Head of caudate nucleus (tissue), 42 donors: Measurements from ENCODE around the gene ARSI.
A peak's percentile ranks its signal among the peaks of the same experiment; 100 is the strongest.
"Not testable (repeated sequence)": the region's sequence is repeated elsewhere in the genome, so short reads cannot be mapped to it uniquely, and the experiment has no call there.

ENCODE experiments used
- DNase-seq, 42 donors: peaks; one replicate each; pipeline versions ENCODE4 v3.0.0 to v3.0.0-alpha.2; 2020 to 2021; ENCODE audit warnings: mixed read lengths in 7 of 42
- intact Hi-C: fragments of 100-400 bp; cut with DNase I; formaldehyde crosslinking; loops from one replicate; pipeline ENCODE4 v1.15.0; 2022

ARSI gene

GRCh38 chr5:150257424-150257823 lies 45.3 kb downstream of the ARSI start:
- no peak for DNase-seq

DNA sequence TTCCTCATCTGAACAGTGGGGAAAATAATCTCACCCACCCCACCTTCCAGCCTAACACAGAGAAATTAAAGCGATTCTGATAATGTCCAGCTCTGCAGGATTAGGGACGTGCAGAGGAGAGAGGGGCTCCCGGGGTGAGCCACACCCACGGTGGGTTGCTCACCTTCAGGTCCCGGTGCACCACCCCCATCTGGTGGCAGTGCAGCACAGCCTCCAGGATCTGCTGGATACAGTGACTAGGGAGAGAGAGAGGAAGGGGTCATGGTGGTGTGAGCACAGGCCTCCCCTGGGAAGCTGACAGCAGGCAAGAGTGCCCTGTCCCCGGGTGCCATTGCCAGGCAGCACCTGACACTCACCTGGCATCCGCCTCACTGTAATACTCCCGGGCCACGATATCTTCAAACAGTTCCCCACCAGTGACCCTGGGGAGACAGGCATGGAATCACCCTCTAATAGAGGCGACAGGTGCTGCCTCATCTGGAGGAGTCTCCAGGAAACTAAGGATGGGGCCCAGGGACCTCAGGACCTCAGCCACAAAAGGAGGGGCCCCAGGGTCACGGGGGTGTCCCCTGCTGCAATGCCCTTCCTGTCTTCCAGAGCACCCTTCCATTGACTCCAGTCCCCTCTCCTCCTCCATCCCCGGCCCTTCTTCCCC lies 46.2 kb downstream of the ARSI start:
- peak in 8 of 42 donors; percentile 9 to 36 (median 30) for DNase-seq
- intact Hi-C loops, result no loop called here

More at GRCh38 chr5:150257424-150257823, 45.3 kb downstream of the ARSI start:
- intact Hi-C loops, result no loop called here

- intact Hi-C loops, result no loop called here
- DNase-seq, result peak in 14 of 42 donors; percentile 17 to 71 (median 34)
These were observed 46.9 kb downstream of the ARSI start for GRCh38 chr5:150255659-150256409.

- intact Hi-C loops, result no loop called here
These were observed 47.9 kb downstream of the ARSI start for GRCh38 chr5:150254774-150255173.

DNA sequence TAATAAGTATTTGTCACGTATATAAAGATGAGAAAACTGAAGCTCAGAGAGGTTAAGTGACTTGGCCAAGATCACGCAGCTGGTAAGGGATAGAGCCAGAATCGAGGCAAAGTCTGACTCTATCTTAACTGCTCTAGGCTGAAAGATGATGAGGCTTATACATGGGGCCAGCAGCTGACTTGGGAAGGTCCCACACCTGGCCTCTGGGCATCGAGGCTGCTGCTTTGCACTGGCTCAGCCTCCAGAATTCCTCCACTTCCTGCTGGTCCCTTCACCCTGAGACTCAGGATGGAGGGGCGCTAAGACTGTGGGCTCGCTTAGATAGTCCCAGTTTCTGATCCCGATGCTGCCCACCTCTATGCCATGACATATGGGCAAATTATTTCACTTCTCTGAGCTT lies 48.3 kb downstream of the ARSI start:
- no peak for DNase-seq
- intact Hi-C loops, result no loop called here

More at GRCh38 chr5:150254774-150255173, 47.9 kb downstream of the ARSI start:
- DNase-seq, result no peak

- intact Hi-C loops, result no loop called here
- no peak for DNase-seq
These were observed 49.1 kb downstream of the ARSI start for GRCh38 chr5:150253416-150254208.

- intact Hi-C loops, result no loop called here
- no peak for DNase-seq
These were observed 50.2 kb downstream of the ARSI start for GRCh38 chr5:150252489-150252888.

DNA sequence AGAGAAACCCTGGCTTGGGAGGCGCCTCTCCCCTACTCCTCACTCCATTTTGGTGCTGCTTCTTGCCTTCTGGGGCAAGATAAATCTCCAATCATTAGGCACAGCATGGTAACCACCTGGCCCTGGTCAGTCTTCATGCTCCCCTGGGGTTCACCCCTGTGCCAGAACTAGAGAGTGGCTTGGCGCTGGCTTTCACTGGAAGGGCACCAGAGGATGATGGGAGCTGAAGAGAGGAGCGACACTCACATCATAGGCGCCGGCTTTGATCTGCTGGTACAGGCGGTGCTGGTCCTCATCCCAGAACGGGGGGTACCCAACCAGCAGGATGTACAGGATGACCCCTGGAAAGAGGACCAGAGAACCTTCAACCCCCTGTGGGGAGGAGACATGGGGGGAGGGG lies 51.2 kb downstream of the ARSI start:
- intact Hi-C loops, result no loop called here
- DNase-seq, result no peak

DNA sequence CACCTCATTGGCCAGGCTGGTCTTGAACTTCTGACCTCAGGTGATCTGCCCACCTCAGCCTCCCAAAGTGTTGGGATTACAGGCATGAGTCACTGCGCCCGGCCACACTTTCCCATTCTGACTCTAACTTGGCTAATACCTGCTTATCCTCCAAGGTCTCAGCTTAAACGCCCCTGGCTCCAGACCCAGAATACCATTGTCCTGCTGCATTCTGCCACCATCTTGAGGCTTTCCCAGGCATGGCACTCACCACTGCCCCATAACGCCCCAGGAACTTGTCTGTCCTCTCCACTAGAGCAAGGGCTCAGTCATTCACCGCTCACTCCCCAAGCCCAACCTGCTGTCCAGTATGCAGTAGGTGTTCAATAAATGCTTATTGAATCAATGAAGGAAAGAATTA lies 53.0 kb downstream of the ARSI start:
- no peak for DNase-seq
- intact Hi-C loops, result no loop called here

GRCh38 chr5:150248946-150249345 lies 53.8 kb downstream of the ARSI start:
- no peak for DNase-seq
- intact Hi-C loops, result no loop called here

DNA sequence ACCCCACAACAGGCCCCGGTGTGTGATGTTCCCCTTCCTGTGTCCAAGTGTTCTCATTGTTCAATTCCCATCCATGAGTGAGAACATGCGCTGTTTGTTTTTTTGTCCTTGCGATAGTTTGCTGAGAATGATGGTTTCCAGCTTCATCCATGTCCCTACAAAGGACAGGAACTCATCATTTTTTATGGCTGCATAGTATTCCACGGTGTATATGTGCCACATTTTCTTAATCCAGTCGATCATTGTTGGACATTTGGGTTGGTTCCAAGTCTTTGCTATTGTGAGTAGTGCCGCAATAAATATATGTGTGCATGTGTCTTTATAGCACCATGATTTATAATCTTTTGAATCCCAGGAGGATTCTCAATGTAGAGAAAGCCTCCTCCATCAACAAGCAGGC lies 54.2 kb downstream of the ARSI start:
- DNase-seq, intact Hi-C loops: not testable (repeated sequence)

- DNase-seq, result no peak
- intact Hi-C loops, result no loop called here
These were observed 55.0 kb downstream of the ARSI start for GRCh38 chr5:150247726-150248125.

- DNase-seq, result no peak
- intact Hi-C loops, result no loop called here
These were observed 55.9 kb downstream of the ARSI start for GRCh38 chr5:150246835-150247234.

GRCh38 chr5:150246429-150246828 lies 56.3 kb downstream of the ARSI start:
- intact Hi-C loops, result no loop called here
- DNase-seq, result no peak
